ENCODE data around the gene CD2AP. TPM values are rescaled to one million over a fixed set of nuclear protein-coding genes. Genes with fewer than 3 reads are reported as not detected.

Gene CD2AP
- total RNA-seq, 1 donor from 2014 or later: 12.5 TPM

DNA sequence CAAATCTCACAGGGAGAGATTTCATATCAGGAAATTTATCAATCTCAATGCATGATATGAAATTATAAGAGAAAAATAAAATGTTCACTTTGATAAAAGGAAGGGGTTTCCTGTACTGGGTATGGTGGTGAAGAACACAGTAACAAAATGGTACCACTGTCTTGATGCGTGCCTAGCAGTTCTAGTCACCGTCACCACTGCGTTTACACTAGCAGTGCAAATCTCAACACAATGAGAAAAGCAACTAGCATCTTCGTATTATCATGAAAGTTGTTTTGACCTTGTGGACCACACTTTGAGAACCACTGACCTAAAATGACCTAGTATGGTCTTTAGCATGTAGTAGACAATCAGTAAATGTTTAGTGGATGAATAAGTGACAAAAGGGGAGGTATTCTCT lies 152.4 kb downstream of the CD2AP start:
- Mint-ChIP-seq H3K4me1 (no peaks in the 10 kb centered on the region), H3K36me3 (ENCODE audit: low read depth) (no peaks in the 10 kb centered on the region), H3K27ac (ENCODE audit: unreplicated experiment) (no peak overlapping the region), H3K4me3 (no peak overlapping the region), H3K9me3 (no peaks in the 10 kb centered on the region), H3K27me3 (ENCODE audit: low read depth) (no peaks in the 10 kb centered on the region)
- no peak for DNase-seq (ENCODE audit: low read depth, low spot score)
- TF ChIP-seq, protein P1, sequence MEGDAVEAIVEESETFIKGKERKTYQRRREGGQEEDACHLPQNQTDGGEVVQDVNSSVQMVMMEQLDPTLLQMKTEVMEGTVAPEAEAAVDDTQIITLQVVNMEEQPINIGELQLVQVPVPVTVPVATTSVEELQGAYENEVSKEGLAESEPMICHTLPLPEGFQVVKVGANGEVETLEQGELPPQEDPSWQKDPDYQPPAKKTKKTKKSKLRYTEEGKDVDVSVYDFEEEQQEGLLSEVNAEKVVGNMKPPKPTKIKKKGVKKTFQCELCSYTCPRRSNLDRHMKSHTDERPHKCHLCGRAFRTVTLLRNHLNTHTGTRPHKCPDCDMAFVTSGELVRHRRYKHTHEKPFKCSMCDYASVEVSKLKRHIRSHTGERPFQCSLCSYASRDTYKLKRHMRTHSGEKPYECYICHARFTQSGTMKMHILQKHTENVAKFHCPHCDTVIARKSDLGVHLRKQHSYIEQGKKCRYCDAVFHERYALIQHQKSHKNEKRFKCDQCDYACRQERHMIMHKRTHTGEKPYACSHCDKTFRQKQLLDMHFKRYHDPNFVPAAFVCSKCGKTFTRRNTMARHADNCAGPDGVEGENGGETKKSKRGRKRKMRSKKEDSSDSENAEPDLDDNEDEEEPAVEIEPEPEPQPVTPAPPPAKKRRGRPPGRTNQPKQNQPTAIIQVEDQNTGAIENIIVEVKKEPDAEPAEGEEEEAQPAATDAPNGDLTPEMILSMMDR (conservative IDR thresholded peaks at IDR 0.05): no peak

DNA sequence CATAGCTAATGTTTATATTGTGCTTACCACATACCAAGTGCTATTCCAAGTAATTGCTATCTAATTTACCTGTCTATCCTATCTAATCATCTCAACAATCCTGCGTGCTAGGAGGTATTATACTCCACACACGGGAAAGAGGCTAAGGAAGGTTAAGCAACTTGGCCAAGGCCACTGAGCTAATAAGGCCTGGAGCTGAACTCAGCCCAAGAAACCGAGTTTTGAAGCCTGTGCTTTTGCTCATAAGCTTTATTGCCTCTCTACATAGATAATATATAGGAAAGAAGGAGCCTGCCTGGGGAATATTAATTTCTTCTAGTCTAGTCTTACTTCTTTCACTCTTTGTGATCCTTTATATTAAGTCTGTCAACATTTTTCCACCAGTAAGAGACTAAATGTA lies 153.0 kb downstream of the CD2AP start:
- Mint-ChIP-seq H3K4me1 (no peaks in the 10 kb centered on the region), H3K27ac (ENCODE audit: unreplicated experiment) (no peak overlapping the region), H3K27me3 (ENCODE audit: low read depth) (no peaks in the 10 kb centered on the region), H3K36me3 (ENCODE audit: low read depth) (no peaks in the 10 kb centered on the region), H3K9me3 (no peaks in the 10 kb centered on the region), H3K4me3 (no peak overlapping the region)
- TF ChIP-seq, protein P1 (conservative IDR thresholded peaks at IDR 0.05): no peak
- DNase-seq (ENCODE audit: low read depth, low spot score): no peak

DNA sequence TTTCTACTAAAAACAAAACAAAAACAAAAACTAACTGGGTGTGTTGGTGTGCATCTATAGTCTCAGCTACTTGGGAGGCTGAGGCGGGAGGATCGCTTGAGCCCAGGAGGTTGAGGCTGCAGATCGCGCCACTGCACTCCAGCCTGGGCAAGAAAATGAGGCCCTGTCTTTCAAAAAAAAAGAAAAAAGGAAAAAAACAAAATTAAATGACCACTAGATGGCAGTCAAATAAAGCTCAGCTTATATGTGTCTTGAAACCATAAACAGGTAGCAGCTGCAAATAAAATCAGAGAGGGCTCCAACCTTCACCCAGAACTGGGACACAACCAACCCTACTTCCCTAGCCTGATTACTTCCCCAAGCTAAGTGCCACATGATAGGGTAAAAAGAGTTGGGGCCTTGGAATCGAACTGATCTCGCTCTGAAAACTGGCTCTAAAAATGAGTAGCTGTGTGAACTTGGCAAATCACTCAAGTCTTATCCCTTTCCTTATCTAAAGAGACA lies 153.7 kb downstream of the CD2AP start:
- no peaks in the 10 kb centered on the region for H3K4me1 Mint-ChIP-seq
- H3K27ac Mint-ChIP-seq (ENCODE audit: unreplicated experiment): no peak overlapping the region
- DNase-seq (ENCODE audit: low read depth, low spot score): no peak
- H3K36me3 Mint-ChIP-seq (ENCODE audit: low read depth): no peaks in the 10 kb centered on the region
- no peaks in the 10 kb centered on the region for H3K27me3 Mint-ChIP-seq (ENCODE audit: low read depth)
- no peaks in the 10 kb centered on the region for H3K9me3 Mint-ChIP-seq
- TF ChIP-seq, protein P1 (conservative IDR thresholded peaks at IDR 0.05): peak; percentile 79
- H3K4me3 Mint-ChIP-seq: no peak overlapping the region

DNA sequence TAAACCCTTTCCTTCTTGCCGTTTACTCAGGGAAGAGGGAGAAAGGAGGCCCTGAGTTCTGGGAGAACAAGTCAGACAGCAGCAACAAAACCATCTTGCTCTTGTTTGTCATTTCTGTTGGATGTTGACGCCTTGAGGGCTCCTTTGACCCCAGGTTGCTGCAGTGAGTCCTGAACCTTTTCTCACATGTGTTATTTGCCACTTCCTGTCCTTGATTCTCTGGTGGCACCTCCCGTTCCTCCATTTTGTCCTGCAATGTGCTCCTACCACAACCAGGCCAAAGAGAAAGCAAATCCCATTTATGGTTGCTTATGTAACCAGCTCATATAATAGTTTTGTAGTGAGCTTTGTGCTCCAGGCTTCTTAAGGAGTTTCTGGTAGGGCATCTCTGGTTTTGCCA lies 154.2 kb downstream of the CD2AP start:
- Mint-ChIP-seq H3K4me3 (no peak overlapping the region), H3K27me3 (ENCODE audit: low read depth) (no peaks in the 10 kb centered on the region), H3K4me1 (no peaks in the 10 kb centered on the region), H3K27ac (ENCODE audit: unreplicated experiment) (no peak overlapping the region), H3K36me3 (ENCODE audit: low read depth) (no peaks in the 10 kb centered on the region), H3K9me3 (no peaks in the 10 kb centered on the region)
- TF ChIP-seq, protein P1 (conservative IDR thresholded peaks at IDR 0.05): no peak
- DNase-seq (ENCODE audit: low read depth, low spot score): no peak

DNA sequence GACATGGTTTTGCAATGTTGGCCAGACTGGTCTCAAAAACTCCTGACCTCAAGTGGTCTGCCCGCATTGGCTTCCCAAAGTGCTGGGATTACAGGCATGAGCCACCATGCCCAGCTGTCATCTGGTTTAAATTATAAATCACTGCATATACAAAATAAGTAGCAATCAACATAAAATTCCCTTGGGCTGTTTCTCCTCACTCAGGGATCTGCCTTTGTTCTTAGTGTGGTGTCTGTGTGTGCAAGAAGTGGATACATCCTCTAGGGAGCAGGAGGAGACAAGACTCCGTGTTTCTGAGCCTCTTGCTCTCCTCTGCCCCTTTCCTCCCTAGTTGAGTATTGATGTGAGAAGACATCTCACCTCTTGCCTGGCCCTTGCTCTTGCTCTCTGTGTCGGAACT lies 155.6 kb downstream of the CD2AP start:
- Mint-ChIP-seq H3K4me1 (no peaks in the 10 kb centered on the region), H3K36me3 (ENCODE audit: low read depth) (no peaks in the 10 kb centered on the region), H3K9me3 (no peaks in the 10 kb centered on the region), H3K27me3 (ENCODE audit: low read depth) (no peaks in the 10 kb centered on the region), H3K4me3 (no peak overlapping the region), H3K27ac (ENCODE audit: unreplicated experiment) (no peak overlapping the region)
- no peak for DNase-seq (ENCODE audit: low read depth, low spot score)
- TF ChIP-seq, protein P1 (conservative IDR thresholded peaks at IDR 0.05): no peak

Measured in neural crest cell (in vitro differentiated cells).